CD4-positive, alpha-beta T cell (primary cell): Measurements from ENCODE around the gene TSPAN18. TPM values are rescaled to one million over a fixed set of nuclear protein-coding genes. Genes with fewer than 3 reads are reported as not detected.

Experiments
- ATAC-seq: fragments of 200-7000 bp; cut with Tn5 transposase; one replicate; pipeline ENCODE4 v1.10.0; 2022; ENCODE audit warnings: mild to moderate bottlenecking; ENCODE audit not compliant: poor library complexity
- CTCF ChIA-PET: fragments of 350-600 bp; sonication (Branson Sonifier 250); formaldehyde crosslinking; loops from one replicate; lab custom pipeline; 2021; ENCODE audit warnings: antibody characterized with exemption, inconsistent platforms; lab: Charles Lee
- POLR2A ChIA-PET: fragments of 350-600 bp; sonication (Branson Sonifier 250); formaldehyde crosslinking; loops from one replicate; lab custom pipeline; 2021; ENCODE audit warnings: antibody characterized with exemption, inconsistent platforms; lab: Charles Lee
- DNase-seq, 14 experiments: peaks; one replicate each; pipeline ENCODE4 v3.0.0-alpha.2; 2013 to 2020; ENCODE audit warnings: mixed read lengths in 2 of 14
- H3K27ac ChIP-seq, 2 donors: one replicate each; pipeline versions ENCODE4 v1.5.1 to v1.7.0; 2013; ENCODE audit warnings: low read length in 2 of 2, low read depth in 1 of 2, mild to moderate bottlenecking in 1 of 2
- H3K27me3 ChIP-seq, 2 experiments: 1 replicate in 1 of 2; 2 replicates in 1 of 2; pipeline versions ENCODE4 v1.6.1 to v1.7.0; 2013; ENCODE audit warnings: low read length in 2 of 2, control low read depth in 1 of 2, mild to moderate bottlenecking in 1 of 2, moderate library complexity in 1 of 2; ENCODE audit not compliant: insufficient read depth in 2 of 2, control insufficient read depth in 1 of 2
- H3K36me3 ChIP-seq: one replicate; pipeline ENCODE4 v1.6.1; 2013; ENCODE audit warnings: low read length, control low read depth; ENCODE audit not compliant: insufficient read depth
- H3K4me1 ChIP-seq: one replicate; pipeline ENCODE4 v1.6.1; 2013; ENCODE audit warnings: low read length, control low read depth; ENCODE audit not compliant: insufficient read depth
- H3K4me3 ChIP-seq: one replicate; pipeline ENCODE4 v1.5.1; 2013; ENCODE audit warnings: mild to moderate bottlenecking, low read length, moderate library complexity
- H3K9me3 ChIP-seq, 2 experiments: 1 replicate in 1 of 2; 2 replicates in 1 of 2; pipeline versions ENCODE4 v1.6.1 to v1.7.0; 2013; ENCODE audit warnings: low read length in 2 of 2, mild to moderate bottlenecking in 2 of 2, control low read depth in 1 of 2, moderate library complexity in 1 of 2; ENCODE audit not compliant: control insufficient read depth in 1 of 2, insufficient read depth in 1 of 2
- H3K27ac Mint-ChIP-seq: one replicate; pipeline ENCODE4 v1.8.0; 2020; ENCODE audit warnings: mixed read lengths
- H3K27me3 Mint-ChIP-seq: one replicate; pipeline ENCODE4 v1.8.0; 2021; ENCODE audit warnings: mixed read lengths
- H3K36me3 Mint-ChIP-seq: one replicate; pipeline ENCODE4 v1.8.0; 2021; ENCODE audit warnings: low read depth, mixed read lengths
- H3K4me1 Mint-ChIP-seq: one replicate; pipeline ENCODE4 v1.8.0; 2021; ENCODE audit warnings: low read depth, mixed read lengths
- H3K4me3 Mint-ChIP-seq: one replicate; pipeline ENCODE4 v1.8.0; 2020; ENCODE audit warnings: mild to moderate bottlenecking, mixed read lengths
- H3K9me3 Mint-ChIP-seq: one replicate; pipeline ENCODE4 v1.8.0; 2020; ENCODE audit warnings: mixed read lengths
- CTCF ChIP-seq: fragments of 200-600 bp; IDR thresholded peaks from one replicate; pipeline ENCODE4 v1.8.0; 2022; ENCODE audit warnings: antibody characterized with exemption, mild to moderate bottlenecking
- intact Hi-C, 2 experiments: fragments of 100-400 bp; cut with DNase I in 1 of 2; cut with micrococcal nuclease in 1 of 2; formaldehyde crosslinking; loops; one replicate each; pipeline versions ENCODE4 v1.15.1 to v1.9.0; 2023 to 2025; cut with DNase I, micrococcal nuclease
- total RNA-seq, 174 experiments: library from RNA in 2 of 174; stranded (reverse) in 2 of 174; gene quantifications; one replicate each; pipeline ENCODE4 v1.2.3 and lab custom pipeline; 2021 to 2026

TSPAN18 gene
- total RNA-seq, 2 experiments from 2014 or later = 23.0 to 25.3 TPM

GRCh38 chr11:44946263-44946662 is 219.5 kb downstream of the TSPAN18 start:
- H3K9me3 ChIP-seq = no peaks in the 10 kb centered on the region
- H3K4me3 Mint-ChIP-seq = no peak overlapping the region
- intact Hi-C loops = no loop called here
- no peak for DNase-seq
- no peaks in the 10 kb centered on the region for H3K36me3 ChIP-seq
- POLR2A ChIA-PET = no interaction called here
- H3K27ac Mint-ChIP-seq = no peak overlapping the region
- no peak for ATAC-seq
- peaks cover 40% of the 10 kb centered on the region for H3K4me1 ChIP-seq
- no peaks in the 10 kb centered on the region for H3K36me3 Mint-ChIP-seq
- CTCF ChIA-PET = interaction anchor here (1.8 kb wide), 1 partner anchor 19 kb away, joined by 6 read pairs; no protein-coding TSS in a partner anchor
- peaks cover 11% of the 10 kb centered on the region for H3K4me1 Mint-ChIP-seq
- no peaks in the 10 kb centered on the region for H3K27me3 ChIP-seq
- no peaks in the 10 kb centered on the region for H3K27me3 Mint-ChIP-seq
- TF ChIP-seq CTCF = no peak
- no peak overlapping the region for H3K27ac ChIP-seq
- H3K4me3 ChIP-seq = no peak overlapping the region
- H3K9me3 Mint-ChIP-seq = no peaks in the 10 kb centered on the region

GRCh38 chr11:44947114-44947513 is 220.4 kb downstream of the TSPAN18 start:
- intact Hi-C loops = no loop called here
- H3K36me3 Mint-ChIP-seq = no peaks in the 10 kb centered on the region
- Histone ChIP-seq H3K4me3 (no peak overlapping the region), H3K27ac (no peak overlapping the region), H3K9me3 (no peaks in the 10 kb centered on the region), H3K4me1 (peaks cover 42% of the 10 kb centered on the region), H3K27me3 (no peaks in the 10 kb centered on the region), H3K36me3 (no peaks in the 10 kb centered on the region)
- H3K9me3 Mint-ChIP-seq = no peaks in the 10 kb centered on the region
- H3K4me3 Mint-ChIP-seq = peak overlapping the region; percentile 48
- CTCF ChIA-PET = interaction anchor here (2.4 kb wide), 1 partner anchor 11 kb away, joined by 7 read pairs; no protein-coding TSS in a partner anchor
- no peak for TF ChIP-seq CTCF
- DNase-seq (no peak), ATAC-seq (no peak)
- H3K27me3 Mint-ChIP-seq = no peaks in the 10 kb centered on the region
- no peak overlapping the region for H3K27ac Mint-ChIP-seq
- H3K4me1 Mint-ChIP-seq = peaks cover 14% of the 10 kb centered on the region
- POLR2A ChIA-PET = no interaction called here

- H3K27me3 Mint-ChIP-seq = no peaks in the 10 kb centered on the region
- no peak overlapping the region for H3K27ac ChIP-seq
- POLR2A ChIA-PET = no interaction called here
- peaks cover 33% of the 10 kb centered on the region for H3K4me1 ChIP-seq
- H3K36me3 ChIP-seq = no peaks in the 10 kb centered on the region
- H3K4me3 ChIP-seq = no peak overlapping the region
- no peaks in the 10 kb centered on the region for H3K36me3 Mint-ChIP-seq
- H3K4me3 Mint-ChIP-seq = peak overlapping the region; percentile 78
- no peaks in the 10 kb centered on the region for H3K9me3 ChIP-seq
- H3K27me3 ChIP-seq = no peaks in the 10 kb centered on the region
- no peak for TF ChIP-seq CTCF
- no peak for ATAC-seq
- no peak for DNase-seq
- intact Hi-C loops = no loop called here
- no peak overlapping the region for H3K27ac Mint-ChIP-seq
- H3K4me1 Mint-ChIP-seq = peaks cover 12% of the 10 kb centered on the region
- no peaks in the 10 kb centered on the region for H3K9me3 Mint-ChIP-seq
- CTCF ChIA-PET = interaction anchor here (2.4 kb wide), 1 partner anchor 12 kb away, joined by 7 read pairs; no protein-coding TSS in a partner anchor
Observed at GRCh38 chr11:44948155-44948554, 221.4 kb downstream of the TSPAN18 start.
